ENCODE results near the gene MMP24.
"Not testable (repeated sequence)": the region's sequence is repeated elsewhere in the genome, so short reads cannot be mapped to it uniquely, and the experiment has no call there.

- not testable (repeated sequence) for TF ChIP-seq CTCF, POLR2A (IDR thresholded peaks at IDR 0.05)
Observed at GRCh38 chr20:35262321-35262720, 35.8 kb downstream of the MMP24 start.

Data from prostate gland (tissue), 2 donors.